GM18520 (cell line): Measurements from ENCODE around the gene KDM3B.
A peak's percentile ranks its signal among the peaks of the same experiment; 100 is the strongest.
"Not testable (repeated sequence)": the region's sequence is repeated elsewhere in the genome, so short reads cannot be mapped to it uniquely, and the experiment has no call there.

Source experiments
- ATAC-seq: cut with Tn5 transposase; IDR thresholded peaks from one replicate; pipeline ENCODE4 v1.9.1; 2021; ENCODE audit not compliant: unreplicated experiment

KDM3B gene

DNA sequence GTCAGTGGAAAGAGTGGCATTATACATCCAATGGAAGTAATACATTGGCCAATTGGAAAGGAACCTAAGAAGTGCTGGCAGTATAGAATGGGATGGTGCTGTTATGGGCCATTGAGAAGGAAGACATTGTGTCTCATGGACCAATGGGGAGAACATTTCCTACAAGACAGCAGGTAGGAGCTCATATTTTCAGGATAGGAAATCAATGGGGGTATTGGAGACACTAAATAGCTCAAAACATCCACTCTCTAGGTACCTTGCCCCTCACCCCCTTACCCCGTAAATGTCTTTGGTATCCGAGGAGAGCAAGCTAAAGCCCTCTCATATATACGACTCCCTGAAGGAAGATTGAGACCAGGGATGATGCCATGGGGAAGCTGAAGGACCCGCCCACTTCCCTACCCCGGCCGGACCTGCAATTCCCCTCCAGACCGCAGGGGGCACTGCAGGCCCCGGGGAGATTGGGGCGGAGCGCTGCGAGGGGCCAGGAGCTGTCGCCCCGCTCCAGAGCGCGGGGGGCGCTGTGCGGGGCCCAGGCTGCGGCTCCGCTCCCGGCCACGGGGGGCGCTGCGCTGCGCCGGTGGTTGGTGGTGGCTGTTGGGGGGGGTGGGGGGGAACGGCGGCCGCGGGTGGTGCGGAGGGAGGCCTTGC, at the start of gene KDM3B:
Gene KDM3B, plus strand, starts transcription at position 615 of the 651 bp plus-strand sequence. CDS start 111 bp downstream, outside the sequence.
- peak; percentile 57 for ATAC-seq

DNA sequence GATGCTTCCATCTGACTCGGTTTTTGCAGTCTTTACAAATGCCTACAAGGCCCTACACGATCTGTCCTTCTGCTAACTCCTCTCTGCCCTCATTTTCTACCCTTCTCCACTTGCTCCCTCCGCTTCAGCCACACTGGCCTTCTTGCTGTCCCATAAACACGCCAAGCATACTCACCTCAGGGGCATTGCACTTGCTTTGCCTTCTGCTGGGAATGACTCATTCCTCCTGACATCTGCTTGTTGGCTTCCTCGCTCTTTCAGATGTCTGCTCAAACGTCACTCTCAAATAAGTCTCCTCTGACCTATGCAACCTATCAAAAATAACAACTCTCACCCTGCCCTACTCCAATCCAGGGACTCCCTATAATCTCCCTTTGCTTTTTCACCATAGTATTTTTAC, 49.1 kb upstream of the KDM3B start:
- no peak for ATAC-seq

- no peak for ATAC-seq
These were observed 46.7 kb upstream of the KDM3B start for GRCh38 chr5:138305797-138306196.

DNA sequence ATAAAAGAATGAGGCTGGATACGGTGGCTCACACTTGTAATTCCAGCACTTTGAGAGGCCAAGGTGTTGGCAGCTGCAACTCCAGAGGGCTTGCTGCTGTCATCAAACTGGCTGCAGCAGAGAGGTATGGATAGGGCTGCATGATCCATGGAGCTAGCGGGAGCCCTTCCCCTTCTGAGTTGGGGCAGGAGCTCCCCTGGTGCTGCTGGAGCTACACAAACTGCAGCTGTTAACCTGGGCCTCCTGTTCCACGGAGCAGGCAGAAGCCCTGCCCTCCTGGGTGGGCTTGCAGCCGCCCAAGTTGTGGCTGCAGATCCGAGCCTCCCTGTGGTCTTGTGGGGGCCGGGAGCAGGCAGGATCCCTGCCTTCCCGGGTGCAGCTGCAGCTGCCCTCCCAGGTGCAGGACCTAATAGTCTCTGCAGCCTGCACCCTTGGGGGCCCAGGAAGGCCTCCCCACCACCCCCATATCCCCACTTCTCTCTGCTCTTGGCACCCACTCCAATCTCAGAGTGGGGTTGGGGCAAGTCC, 36.7 kb upstream of the KDM3B start:
- no peak for ATAC-seq

- ATAC-seq, result no peak
These were observed 36.1 kb upstream of the KDM3B start for GRCh38 chr5:138316355-138316754.

- not testable (repeated sequence) for ATAC-seq
These were observed 34.3 kb upstream of the KDM3B start for GRCh38 chr5:138318211-138318610.

DNA sequence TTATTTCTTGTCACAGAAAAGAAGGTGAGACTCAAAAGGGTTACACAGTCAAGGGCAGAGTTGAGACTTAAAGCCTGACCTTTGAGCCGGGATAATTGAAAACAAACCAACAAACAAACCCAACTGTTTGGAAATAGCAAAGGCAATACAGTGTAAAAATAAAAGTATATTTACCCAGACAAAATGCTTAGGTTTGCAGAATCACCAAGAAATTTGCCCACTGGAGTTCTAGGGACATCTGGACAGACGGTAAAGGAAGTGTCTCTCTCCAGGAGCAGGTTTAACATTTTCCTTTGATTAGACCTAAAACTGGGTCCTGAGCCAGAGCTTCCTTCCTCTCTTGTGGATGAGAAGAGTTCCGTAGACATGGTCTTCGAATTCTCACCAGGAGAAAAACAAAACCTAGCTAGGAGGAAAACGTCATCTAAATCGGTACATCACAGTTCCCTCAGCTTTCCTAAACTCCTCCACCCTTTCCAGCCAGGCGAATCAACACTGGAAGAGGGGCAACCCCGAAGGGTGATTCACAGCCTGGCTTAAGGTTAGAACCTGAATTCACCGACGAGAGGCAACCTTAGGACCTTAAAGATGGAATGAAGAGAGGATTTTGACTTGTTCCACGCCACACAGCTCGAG, 21.6 kb upstream of the KDM3B start:
- ATAC-seq, result no peak

DNA sequence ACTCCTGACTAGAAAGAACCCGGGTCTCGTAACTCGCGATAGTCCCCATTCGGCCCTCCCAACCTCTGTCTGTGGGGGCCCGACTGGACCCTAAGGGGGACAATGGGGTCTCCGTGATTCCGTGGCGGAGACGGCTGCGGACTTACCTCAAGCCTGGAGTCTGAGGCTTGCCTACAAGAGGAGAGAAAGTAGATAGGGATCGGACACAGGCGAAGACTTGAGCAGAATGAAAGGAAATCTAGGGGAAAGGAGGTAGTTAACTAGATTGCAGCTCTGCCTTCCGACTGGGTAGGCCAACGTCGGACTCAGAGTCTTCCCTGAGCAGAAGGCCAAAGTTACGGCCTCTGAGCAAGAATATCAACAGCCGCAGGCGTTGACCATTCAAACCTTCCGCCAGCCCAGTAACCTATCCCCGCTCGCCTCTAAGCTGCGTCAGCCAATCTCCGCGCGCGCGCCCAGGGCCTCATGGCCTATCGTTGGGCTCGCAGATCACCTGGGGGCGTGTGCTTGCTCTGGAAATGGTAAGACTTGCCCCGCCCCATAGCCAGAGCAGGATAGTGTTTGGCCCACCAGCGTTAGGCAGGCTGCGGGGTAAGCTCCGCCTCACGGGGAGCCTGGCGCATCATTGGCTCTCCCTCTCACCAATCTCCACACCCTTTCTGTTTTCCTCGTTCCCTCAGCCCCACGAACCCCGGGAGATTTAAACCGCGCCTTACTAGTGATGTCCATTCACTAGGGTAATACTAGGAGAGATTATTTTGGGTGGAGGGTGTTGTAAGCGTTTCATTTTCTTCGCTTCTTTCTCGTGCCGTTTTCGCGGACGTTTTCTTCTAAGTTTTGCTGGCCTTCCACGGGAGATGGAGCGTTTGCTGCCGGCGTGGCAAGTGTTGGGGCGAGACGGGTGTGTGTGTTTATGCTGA, 20.8 kb upstream of the KDM3B start, which contains the start of gene CDC25C:
Gene CDC25C, minus strand, starts transcription at position 356 of the 920 bp plus-strand sequence. CDS start 624 bp downstream, outside the sequence.
- peak; percentile 98 for ATAC-seq

DNA sequence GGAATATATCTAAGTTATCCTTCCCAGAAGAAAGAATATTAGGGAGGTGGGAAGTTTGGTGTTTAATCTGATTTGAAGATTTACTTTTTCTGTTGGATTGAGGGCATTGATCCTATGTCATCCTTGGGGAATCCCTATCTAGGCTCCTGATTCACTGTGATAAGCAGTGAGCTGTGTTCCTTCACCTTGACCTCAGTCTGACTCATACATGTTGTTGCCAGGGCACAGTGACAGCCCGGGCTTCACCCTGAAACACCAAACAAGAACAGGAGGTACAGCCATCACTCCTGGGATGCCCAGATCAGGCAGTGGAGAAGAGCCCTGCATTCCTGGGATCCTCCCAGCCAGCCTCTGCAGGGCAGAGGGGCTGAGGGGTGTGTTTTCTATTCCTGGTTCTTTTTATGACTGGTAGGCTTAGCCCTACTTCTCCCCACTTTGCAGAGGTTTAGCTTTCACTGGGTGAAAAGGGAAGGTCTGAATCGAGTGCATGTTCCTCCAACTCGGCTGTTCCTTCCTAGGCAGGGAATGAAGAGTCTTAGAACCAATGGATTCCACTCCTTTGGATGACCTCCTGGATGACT, 17.5 kb upstream of the KDM3B start:
- ATAC-seq, result no peak

- ATAC-seq, result no peak
These were observed 15.4 kb upstream of the KDM3B start for GRCh38 chr5:138336952-138337684.

DNA sequence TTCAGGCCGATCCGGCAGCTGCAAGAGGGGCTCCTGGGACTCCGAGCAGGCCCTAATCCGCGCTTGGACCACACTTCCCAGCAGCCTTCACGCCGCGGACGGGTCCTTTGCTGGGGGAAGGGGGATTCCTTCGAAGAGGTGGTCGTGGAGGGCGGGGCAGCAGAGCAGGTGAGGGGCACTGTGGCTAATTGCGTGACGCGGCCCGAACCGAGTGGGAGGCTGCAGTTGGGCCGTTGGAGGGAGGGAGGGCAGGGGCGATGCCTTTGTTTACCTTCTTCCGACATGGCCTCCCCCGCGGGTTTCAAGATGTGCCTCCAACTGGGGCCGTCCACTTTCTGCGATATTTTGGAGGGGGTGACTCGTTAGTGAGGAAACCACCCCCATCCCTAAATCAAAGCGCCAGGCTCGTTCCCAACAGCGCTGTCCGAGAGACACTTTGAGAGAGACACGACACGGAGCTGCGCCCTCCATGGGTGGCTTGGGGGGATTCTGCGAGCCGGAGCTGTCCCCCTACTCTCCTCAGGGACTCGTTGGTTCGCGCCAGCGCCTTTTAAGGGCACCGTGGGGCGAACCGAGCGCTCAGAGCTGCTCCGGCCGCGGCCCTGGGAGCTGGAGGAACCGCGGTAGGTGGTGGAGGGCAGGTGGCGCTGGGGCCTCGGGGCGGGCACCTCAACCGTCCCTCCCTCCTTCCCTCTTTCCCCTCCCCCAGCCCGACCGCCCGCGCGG, 14.6 kb upstream of the KDM3B start, which contains the start of gene FAM53C:
Gene FAM53C, plus strand, starts transcription at position 582 of the 726 bp plus-strand sequence. CDS start 3,070 bp downstream, outside the sequence.
- peak; percentile 77 for ATAC-seq

DNA sequence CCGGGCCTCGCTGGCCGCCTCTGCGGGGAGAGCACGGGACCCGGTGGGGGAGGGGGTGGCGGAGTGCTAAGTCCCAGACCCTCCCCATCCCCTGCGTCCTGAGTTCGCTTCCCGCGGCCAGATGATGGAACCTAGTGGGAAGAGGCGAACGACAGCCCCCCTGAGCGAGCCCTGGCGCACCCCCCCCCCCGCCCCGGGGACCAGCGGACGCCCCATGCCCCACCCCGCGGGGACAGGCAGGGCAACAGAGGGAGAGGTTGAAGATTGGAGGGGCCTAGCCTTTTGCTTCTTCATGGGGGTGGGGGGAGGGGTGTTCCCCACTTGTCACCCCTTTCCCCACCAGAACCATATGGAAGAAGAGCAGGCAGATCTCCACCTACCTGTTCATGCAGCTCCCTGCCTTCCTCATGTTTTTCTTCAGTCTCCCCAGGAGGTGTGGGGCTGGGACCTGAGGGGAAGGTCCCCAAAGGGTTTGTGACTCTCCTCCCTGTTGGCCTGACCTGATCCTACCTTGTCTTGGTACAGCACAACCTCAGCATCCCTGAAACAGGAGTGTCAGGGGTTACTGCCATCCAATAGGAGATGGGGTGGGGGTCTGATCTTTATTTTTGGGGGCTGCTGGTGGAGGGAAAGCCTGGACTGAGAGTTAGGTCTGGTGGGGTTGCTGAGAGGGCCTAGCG, 13.9 kb upstream of the KDM3B start:
- no peak for ATAC-seq

DNA sequence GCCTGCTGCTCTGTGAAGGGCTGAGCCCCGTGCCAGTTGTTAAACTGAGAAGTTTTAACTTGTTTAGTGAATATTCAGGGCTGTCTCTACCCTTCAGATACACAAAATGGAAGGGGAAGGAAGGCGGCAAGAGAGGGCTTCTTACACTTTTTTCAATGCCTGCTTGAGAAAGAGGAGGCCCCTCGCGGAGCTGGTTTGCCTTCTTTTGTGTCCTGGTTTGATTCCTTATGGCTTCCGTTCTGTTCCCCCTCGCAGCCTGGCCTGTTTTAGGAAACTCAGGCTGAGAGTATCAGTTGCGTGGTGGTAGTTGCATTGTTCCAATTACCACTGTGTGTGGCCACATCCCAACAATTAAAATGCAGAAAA, 13.4 kb upstream of the KDM3B start:
- no peak for ATAC-seq

GRCh38 chr5:138339464-138339863, 13.0 kb upstream of the KDM3B start:
- ATAC-seq, result no peak

DNA sequence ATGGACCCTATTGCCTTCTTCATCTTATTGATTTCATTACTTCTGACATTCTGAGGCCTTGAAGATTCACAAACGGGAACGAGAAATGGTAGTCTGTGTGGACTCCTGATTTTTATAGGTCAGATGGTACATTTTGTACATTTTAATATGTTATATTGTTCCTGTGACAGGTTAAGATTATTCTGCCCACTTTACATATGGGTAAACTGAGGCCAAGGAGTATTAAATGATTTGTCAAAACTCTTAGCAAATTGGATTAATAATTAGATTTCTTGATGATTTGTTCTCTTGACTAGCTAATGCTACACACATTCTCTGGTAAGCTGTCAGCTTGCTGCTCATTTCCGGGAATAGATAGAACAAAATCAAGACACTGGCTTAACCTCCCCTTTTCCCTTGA, 12.5 kb upstream of the KDM3B start:
- ATAC-seq, result no peak

- no peak for ATAC-seq
These were observed 7.4 kb upstream of the KDM3B start for GRCh38 chr5:138344887-138345622.

- ATAC-seq, result no peak
These were observed 5.6 kb upstream of the KDM3B start for GRCh38 chr5:138346889-138347288.

- ATAC-seq, result no peak
These were observed 2.5 kb upstream of the KDM3B start for GRCh38 chr5:138349852-138350562.
